ENCODE results near the gene ADIPOR2. TPM values are rescaled to one million over a fixed set of nuclear protein-coding genes. Genes with fewer than 3 reads are reported as not detected.
A peak's percentile ranks its signal among the peaks of the same experiment; 100 is the strongest.

The ADIPOR2 gene
- total and polyA plus RNA-seq, 10 of the 15 experiments (the other 5 are each of a cell fraction or from before 2014, with no cell fraction given) = 8.6 to 65.0 (median 38.0) TPM

DNA sequence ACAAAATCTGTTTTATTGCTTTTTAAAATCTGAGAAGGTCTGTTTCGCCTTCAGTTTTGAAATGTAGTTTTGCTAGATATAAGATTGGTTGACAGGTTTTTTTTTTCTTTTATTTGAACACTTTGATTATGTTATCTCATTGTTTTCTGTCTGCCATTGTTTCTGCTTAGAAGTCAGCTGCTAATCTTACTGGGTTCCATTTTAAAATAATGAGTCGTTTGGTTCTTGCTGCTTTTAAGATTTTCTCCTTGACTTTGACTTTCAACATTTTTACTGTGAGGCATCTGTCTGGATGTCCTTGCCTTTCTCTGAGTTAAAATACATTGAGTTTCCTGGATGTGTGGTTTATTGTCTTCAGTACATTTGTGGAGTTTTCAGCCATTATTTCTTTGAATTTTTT lies 56.7 kb downstream of the ADIPOR2 start:
- Histone ChIP-seq H3K27me3 (replicated peaks in 1 of 2; ENCODE audit: control insufficient read depth in 2 of 2, insufficient read depth in 2 of 2, low read length in 1 of 2) (no peaks in the 10 kb centered on the region), H3K4me1 (ENCODE audit: control insufficient read depth, insufficient read depth, low read length) (no peaks in the 10 kb centered on the region), H3K4me3 (no peak overlapping the region), H3K27ac (ENCODE audit: control insufficient read depth, insufficient read depth) (no peak overlapping the region), H3K9me3 (replicated peaks; ENCODE audit: control insufficient read depth, insufficient read depth, low read length) (peaks cover 13% of the 10 kb centered on the region), H4K20me1 (ENCODE audit: control insufficient read depth, insufficient read depth) (no peaks in the 10 kb centered on the region), H3K9ac (ENCODE audit: control insufficient read depth, insufficient read depth, low read length) (no peak overlapping the region), H3K4me2 (ENCODE audit: control insufficient read depth, insufficient read depth) (no peak overlapping the region), H3K79me2 (ENCODE audit: control insufficient read depth, insufficient read depth, low read length) (peaks cover 35% of the 10 kb centered on the region), H2AFZ (ENCODE audit: control insufficient read depth, low read depth, low read length) (no peak overlapping the region), H3K36me3 (ENCODE audit: control insufficient read depth in 2 of 2, insufficient read depth in 2 of 2, low read length in 1 of 2) (peaks cover 1 to 7% of the 10 kb centered on the region in 2 experiments; a peak in 2 of 4 replicates)
- intact Hi-C loops (cut with micrococcal nuclease; ENCODE audit: unreplicated experiment) = loop anchor here (5.0 kb wide), 1 partner anchor 55 kb away; the partner anchor contains the start of gene ADIPOR2
- POLR2A ChIA-PET = no interaction called here
- WGBS (ENCODE audit: insufficient coverage, insufficient replicate concordance, low lambda C conversion rate, missing lambda C conversion rate) = 93% methylated on average over 2 of the region's 2 CpGs
- RAD21 ChIA-PET (ENCODE audit: unreplicated experiment) = interaction anchor here (0.6 kb wide), 1 partner anchor 46 kb away, joined by 4 read pairs; no protein-coding TSS in a partner anchor
- CTCF ChIA-PET = no interaction called here
- no peak for FAIRE-seq
- SMC1A ChIA-PET (ENCODE audit: uncharacterized antibody, unreplicated experiment) = no interaction called here
- TF ChIP-seq PML (IDR thresholded peaks at IDR 0.05; ENCODE audit: low read length) = no peak
- TF ChIP-seq DPF2 (IDR thresholded peaks at IDR 0.05) = no peak
- peak; percentile 98 for TF ChIP-seq CBX5 (IDR thresholded peaks at IDR 0.05; ENCODE audit: low read depth)
- no peak for TF ChIP-seq ZNF622 (IDR thresholded peaks at IDR 0.05)
- TF ChIP-seq SP1 (IDR thresholded peaks at IDR 0.05; ENCODE audit: low read depth, low read length) = no peak
- TF ChIP-seq, protein P1, sequence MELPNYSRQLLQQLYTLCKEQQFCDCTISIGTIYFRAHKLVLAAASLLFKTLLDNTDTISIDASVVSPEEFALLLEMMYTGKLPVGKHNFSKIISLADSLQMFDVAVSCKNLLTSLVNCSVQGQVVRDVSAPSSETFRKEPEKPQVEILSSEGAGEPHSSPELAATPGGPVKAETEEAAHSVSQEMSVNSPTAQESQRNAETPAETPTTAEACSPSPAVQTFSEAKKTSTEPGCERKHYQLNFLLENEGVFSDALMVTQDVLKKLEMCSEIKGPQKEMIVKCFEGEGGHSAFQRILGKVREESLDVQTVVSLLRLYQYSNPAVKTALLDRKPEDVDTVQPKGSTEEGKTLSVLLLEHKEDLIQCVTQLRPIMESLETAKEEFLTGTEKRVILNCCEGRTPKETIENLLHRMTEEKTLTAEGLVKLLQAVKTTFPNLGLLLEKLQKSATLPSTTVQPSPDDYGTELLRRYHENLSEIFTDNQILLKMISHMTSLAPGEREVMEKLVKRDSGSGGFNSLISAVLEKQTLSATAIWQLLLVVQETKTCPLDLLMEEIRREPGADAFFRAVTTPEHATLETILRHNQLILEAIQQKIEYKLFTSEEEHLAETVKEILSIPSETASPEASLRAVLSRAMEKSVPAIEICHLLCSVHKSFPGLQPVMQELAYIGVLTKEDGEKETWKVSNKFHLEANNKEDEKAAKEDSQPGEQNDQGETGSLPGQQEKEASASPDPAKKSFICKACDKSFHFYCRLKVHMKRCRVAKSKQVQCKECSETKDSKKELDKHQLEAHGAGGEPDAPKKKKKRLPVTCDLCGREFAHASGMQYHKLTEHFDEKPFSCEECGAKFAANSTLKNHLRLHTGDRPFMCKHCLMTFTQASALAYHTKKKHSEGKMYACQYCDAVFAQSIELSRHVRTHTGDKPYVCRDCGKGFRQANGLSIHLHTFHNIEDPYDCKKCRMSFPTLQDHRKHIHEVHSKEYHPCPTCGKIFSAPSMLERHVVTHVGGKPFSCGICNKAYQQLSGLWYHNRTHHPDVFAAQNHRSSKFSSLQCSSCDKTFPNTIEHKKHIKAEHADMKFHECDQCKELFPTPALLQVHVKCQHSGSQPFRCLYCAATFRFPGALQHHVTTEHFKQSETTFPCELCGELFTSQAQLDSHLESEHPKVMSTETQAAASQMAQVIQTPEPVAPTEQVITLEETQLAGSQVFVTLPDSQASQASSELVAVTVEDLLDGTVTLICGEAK (IDR thresholded peaks at IDR 0.05; ENCODE audit: borderline replicate concordance) = no peak
- no peak for TF ChIP-seq RFX5 (IDR thresholded peaks at IDR 0.05; ENCODE audit: low read depth, low read length)
- TF ChIP-seq KLF5 (IDR thresholded peaks at IDR 0.05; ENCODE audit: partially characterized antibody) = no peak
- no peak for TF ChIP-seq NBN (IDR thresholded peaks at IDR 0.05)
- no peak for TF ChIP-seq CBX3 (IDR thresholded peaks at IDR 0.05; ENCODE audit: borderline replicate concordance, low read depth)
- TF ChIP-seq FOXK2 (IDR thresholded peaks at IDR 0.05) = no peak
- peak; percentile 79 for TF ChIP-seq YY1 (IDR thresholded peaks at IDR 0.05; ENCODE audit: low read depth, low read length)
- TF ChIP-seq SMAD5 (IDR thresholded peaks at IDR 0.05; ENCODE audit: low read depth) = no peak
- no peak for TF ChIP-seq CREM (IDR thresholded peaks at IDR 0.05; ENCODE audit: low read depth)
- no peak for TF ChIP-seq ZNF274 (IDR thresholded peaks at IDR 0.05; ENCODE audit: insufficient read depth, insufficient read length)
- TF ChIP-seq BRCA1 (IDR thresholded peaks at IDR 0.05; ENCODE audit: low read depth, low read length) = no peak
- no peak for DNase-seq (ENCODE audit: low read depth, low spot score)
- in situ Hi-C loops (cut with MboI) = no loop called here
- no TSS peak for BruUV-seq (replicated peaks)
- no peak for ATAC-seq

Data from GM12878 (cell line).